HG03378 (cell line): ENCODE results near the gene SAT2.

Experiments
- ATAC-seq: cut with Tn5 transposase; IDR thresholded peaks from one replicate; pipeline ENCODE4 v1.9.1; 2021; ENCODE audit warnings: mild to moderate bottlenecking, moderate library complexity; ENCODE audit not compliant: unreplicated experiment

Gene SAT2

GRCh38 chr17:7576432-7576937, 51.1 kb downstream of the SAT2 start:
- ATAC-seq = no peak
